Measurements from ENCODE around the gene CBX8. TPM values are rescaled to one million over a fixed set of nuclear protein-coding genes. Genes with fewer than 3 reads are reported as not detected.
A peak's percentile ranks its signal among the peaks of the same experiment; 100 is the strongest.

The CBX8 gene
- total and polyA plus RNA-seq, 2 of the 13 experiments (the other 11 are each of a cell fraction or from before 2014, with no cell fraction given) = 0.34 to 12.6 TPM

DNA sequence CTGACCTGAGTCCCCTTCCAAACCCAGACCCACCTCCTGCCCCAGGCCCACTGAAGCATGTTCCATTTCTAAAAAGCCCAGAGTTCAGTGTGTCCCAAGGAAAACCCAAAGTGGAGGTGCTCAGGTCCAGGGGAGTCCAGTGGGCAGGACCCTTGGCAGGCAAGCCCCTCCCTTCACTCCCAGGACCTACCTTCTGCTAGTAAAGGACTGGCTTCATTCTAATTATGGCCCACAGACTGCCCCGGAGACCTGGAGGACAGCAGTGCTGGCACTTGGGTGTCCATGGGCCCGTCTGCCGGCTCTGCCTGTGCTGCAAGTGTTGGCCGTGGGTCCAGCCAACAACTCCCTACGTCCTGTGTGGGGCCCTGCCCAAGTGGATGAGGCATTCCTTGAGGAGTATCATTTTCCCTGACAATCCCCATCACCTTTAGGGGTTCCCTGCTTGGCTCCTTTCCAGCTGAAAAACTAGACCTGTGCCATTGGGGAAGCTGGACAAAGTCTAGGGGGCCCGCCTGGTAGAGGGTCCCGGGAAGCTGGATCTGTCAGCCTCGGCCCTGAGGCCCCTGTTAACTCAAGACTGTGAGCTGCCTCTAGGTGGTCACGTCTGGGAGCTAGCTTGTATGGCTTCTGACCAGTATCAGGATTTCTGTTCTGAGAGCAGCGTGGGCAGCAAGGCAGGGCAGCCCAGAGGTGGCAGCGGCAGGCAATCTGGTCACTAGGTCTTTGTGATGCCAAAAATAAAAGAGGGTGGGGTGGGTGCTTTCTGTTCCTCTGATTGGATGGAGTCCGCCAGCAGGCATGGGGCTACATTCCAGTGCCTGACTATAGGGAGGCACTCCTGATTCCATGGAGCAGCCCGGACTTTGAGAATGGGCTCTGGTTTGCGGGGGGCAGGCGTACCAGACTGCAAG is 10.7 kb downstream of the CBX8 start (continued):
- no peak for TF ChIP-seq ZNF572 (CRISPR knock-in tag; IDR thresholded peaks at IDR 0.05)
- no peak for TF ChIP-seq ZMYM4 (CRISPR knock-in tag; IDR thresholded peaks at IDR 0.05)
- TF ChIP-seq ZFP36L2 (CRISPR knock-in tag; IDR thresholded peaks at IDR 0.05) = no peak
- no peak for TF ChIP-seq HMG20A (CRISPR knock-in tag; IDR thresholded peaks at IDR 0.05; ENCODE audit: borderline replicate concordance)
- TF ChIP-seq, protein P1, sequence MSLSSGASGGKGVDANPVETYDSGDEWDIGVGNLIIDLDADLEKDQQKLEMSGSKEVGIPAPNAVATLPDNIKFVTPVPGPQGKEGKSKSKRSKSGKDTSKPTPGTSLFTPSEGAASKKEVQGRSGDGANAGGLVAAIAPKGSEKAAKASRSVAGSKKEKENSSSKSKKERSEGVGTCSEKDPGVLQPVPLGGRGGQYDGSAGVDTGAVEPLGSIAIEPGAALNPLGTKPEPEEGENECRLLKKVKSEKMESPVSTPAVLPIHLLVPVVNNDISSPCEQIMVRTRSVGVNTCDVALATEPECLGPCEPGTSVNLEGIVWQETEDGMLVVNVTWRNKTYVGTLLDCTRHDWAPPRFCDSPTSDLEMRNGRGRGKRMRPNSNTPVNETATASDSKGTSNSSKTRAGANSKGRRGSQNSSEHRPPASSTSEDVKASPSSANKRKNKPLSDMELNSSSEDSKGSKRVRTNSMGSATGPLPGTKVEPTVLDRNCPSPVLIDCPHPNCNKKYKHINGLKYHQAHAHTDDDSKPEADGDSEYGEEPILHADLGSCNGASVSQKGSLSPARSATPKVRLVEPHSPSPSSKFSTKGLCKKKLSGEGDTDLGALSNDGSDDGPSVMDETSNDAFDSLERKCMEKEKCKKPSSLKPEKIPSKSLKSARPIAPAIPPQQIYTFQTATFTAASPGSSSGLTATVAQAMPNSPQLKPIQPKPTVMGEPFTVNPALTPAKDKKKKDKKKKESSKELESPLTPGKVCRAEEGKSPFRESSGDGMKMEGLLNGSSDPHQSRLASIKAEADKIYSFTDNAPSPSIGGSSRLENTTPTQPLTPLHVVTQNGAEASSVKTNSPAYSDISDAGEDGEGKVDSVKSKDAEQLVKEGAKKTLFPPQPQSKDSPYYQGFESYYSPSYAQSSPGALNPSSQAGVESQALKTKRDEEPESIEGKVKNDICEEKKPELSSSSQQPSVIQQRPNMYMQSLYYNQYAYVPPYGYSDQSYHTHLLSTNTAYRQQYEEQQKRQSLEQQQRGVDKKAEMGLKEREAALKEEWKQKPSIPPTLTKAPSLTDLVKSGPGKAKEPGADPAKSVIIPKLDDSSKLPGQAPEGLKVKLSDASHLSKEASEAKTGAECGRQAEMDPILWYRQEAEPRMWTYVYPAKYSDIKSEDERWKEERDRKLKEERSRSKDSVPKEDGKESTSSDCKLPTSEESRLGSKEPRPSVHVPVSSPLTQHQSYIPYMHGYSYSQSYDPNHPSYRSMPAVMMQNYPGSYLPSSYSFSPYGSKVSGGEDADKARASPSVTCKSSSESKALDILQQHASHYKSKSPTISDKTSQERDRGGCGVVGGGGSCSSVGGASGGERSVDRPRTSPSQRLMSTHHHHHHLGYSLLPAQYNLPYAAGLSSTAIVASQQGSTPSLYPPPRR (CRISPR knock-in tag; IDR thresholded peaks at IDR 0.05; ENCODE audit: borderline replicate concordance) = no peak
- no peak for TF ChIP-seq THAP11 (CRISPR knock-in tag; IDR thresholded peaks at IDR 0.05)
- 0 out of 2 replicates have a peak, but pooled peaks have one; percentile 20 for TF ChIP-seq ZNF761 (CRISPR knock-in tag; conservative IDR thresholded peaks at IDR 0.05)
- no peak for TF ChIP-seq KDM5A (IDR thresholded peaks at IDR 0.05; ENCODE audit: borderline replicate concordance, low read length)
- TF ChIP-seq MXD1 (CRISPR knock-in tag; IDR thresholded peaks at IDR 0.05) = no peak
- peak; percentile 20; the same call in 1 of the 2 replicates for TF ChIP-seq RXRA (CRISPR knock-in tag; IDR thresholded peaks at IDR 0.05)
- 0 out of 2 replicates have a peak, but pooled peaks have one; percentile 34 for TF ChIP-seq SP4 (CRISPR knock-in tag; IDR thresholded peaks at IDR 0.05)
- no peak for TF ChIP-seq RBM22 (optimal IDR thresholded peaks at IDR 0.05; ENCODE audit: low read length)
- TF ChIP-seq SRSF9 (IDR thresholded peaks at IDR 0.05; ENCODE audit: borderline replicate concordance, insufficient read depth, low read depth, low read length, poor library complexity, severe bottlenecking) = no peak
- TF ChIP-seq RFXANK (CRISPR knock-in tag; IDR thresholded peaks at IDR 0.05) = no peak
- no peak for TF ChIP-seq KLF12 (CRISPR knock-in tag; IDR thresholded peaks at IDR 0.05; ENCODE audit: borderline replicate concordance)
- no peak for TF ChIP-seq E2F2 (CRISPR knock-in tag; IDR thresholded peaks at IDR 0.05; ENCODE audit: borderline replicate concordance)
- no peak for TF ChIP-seq RBM39 (IDR thresholded peaks at IDR 0.05; ENCODE audit: low read depth, low read length, poor library complexity, severe bottlenecking)
- TF ChIP-seq MIXL1 (CRISPR knock-in tag; IDR thresholded peaks at IDR 0.05) = no peak
- TF ChIP-seq ZNF619 (CRISPR knock-in tag; IDR thresholded peaks at IDR 0.05) = no peak
- TF ChIP-seq ZNF44 (CRISPR knock-in tag; IDR thresholded peaks at IDR 0.05) = no peak
- no peak for TF ChIP-seq NR2F1 (CRISPR knock-in tag; IDR thresholded peaks at IDR 0.05)
- no peak for TF ChIP-seq IKZF1 (IDR thresholded peaks at IDR 0.05)
- TF ChIP-seq IRX3 (CRISPR knock-in tag; IDR thresholded peaks at IDR 0.05; ENCODE audit: borderline replicate concordance, low read depth) = no peak

Data from HepG2 (cell line).